PC-9 (cell line): ENCODE data around the gene SRPK1.

ENCODE experiments used
- EZH2 ChIP-seq: fragments of 200-600 bp; sonication (generic); IDR thresholded peaks from 2 replicates; pipeline ENCODE4 v1.8.0; 2017; ENCODE audit warnings: antibody characterized with exemption, low read depth
- TF ChIP-seq, protein P1 (sequence below): fragments of 200-600 bp; sonication (generic); conservative IDR thresholded peaks from 2 replicates; pipeline ENCODE4 v1.6.1; 2017; ENCODE audit warnings: mixed run types, antibody characterized with exemption, mild to moderate bottlenecking, moderate library complexity

DNA sequence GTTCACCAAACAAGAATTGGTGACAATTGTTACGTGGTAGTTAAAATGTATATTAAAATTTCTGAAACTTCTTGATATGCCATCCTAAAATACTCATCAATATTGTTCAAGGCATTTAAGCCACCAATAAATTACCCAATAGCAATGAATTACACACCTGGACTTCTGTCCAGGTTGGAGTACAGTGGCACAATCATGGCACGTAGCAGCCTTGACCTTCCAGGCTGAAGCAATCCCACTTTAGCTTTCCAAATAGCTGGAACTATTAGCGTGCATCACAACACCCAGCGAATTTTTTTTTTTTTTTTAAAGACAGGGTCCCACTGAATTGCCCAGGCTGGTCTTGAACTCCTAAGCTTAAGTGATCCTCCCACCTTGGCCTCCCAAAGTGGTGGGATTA lies 17.2 kb downstream of the SRPK1 start:
- TF ChIP-seq, protein P1, sequence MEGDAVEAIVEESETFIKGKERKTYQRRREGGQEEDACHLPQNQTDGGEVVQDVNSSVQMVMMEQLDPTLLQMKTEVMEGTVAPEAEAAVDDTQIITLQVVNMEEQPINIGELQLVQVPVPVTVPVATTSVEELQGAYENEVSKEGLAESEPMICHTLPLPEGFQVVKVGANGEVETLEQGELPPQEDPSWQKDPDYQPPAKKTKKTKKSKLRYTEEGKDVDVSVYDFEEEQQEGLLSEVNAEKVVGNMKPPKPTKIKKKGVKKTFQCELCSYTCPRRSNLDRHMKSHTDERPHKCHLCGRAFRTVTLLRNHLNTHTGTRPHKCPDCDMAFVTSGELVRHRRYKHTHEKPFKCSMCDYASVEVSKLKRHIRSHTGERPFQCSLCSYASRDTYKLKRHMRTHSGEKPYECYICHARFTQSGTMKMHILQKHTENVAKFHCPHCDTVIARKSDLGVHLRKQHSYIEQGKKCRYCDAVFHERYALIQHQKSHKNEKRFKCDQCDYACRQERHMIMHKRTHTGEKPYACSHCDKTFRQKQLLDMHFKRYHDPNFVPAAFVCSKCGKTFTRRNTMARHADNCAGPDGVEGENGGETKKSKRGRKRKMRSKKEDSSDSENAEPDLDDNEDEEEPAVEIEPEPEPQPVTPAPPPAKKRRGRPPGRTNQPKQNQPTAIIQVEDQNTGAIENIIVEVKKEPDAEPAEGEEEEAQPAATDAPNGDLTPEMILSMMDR = no peak
- no peak for TF ChIP-seq EZH2
